PC-3 (cell line): Measurements from ENCODE around the gene PSME1.

ENCODE experiments used
- CTCF ChIP-seq: fragments of 300-600 bp; sonication (generic); conservative IDR thresholded peaks from 2 replicates; pipeline ENCODE4 v1.5.1; 2017; ENCODE audit warnings: antibody characterized with exemption, low read depth, mild to moderate bottlenecking, low read length
- EZH2 ChIP-seq: fragments of 300-600 bp; sonication (generic); IDR thresholded peaks from one replicate; pipeline ENCODE4 v1.6.1; 2017; ENCODE audit warnings: antibody characterized with exemption, mild to moderate bottlenecking, low read length; ENCODE audit not compliant: unreplicated experiment

- TF ChIP-seq CTCF (no peak), EZH2 (no peak)
Observed at GRCh38 chr14:24172871-24173281, 36.9 kb downstream of the PSME1 start.
